Ishikawa (cell line): ENCODE results near the gene SMYD3.

Experiments used
- CEBPB ChIP-seq: IDR thresholded peaks from 2 replicates; pipeline ENCODE4 v1.6.1; 2012
- CREB1 ChIP-seq: IDR thresholded peaks from 2 replicates; pipeline ENCODE4 v1.6.1; 2012; ENCODE audit warnings: low read depth
- EGR1 ChIP-seq: IDR thresholded peaks from 2 replicates; pipeline ENCODE4 v1.6.1; 2012
- EP300 ChIP-seq: IDR thresholded peaks from 2 replicates; pipeline ENCODE4 v1.6.1; 2012; ENCODE audit warnings: borderline replicate concordance
- FOXM1 ChIP-seq: IDR thresholded peaks from 2 replicates; pipeline ENCODE4 v1.6.1; 2012; ENCODE audit warnings: low read depth, borderline replicate concordance
- MAX ChIP-seq: IDR thresholded peaks from 2 replicates; pipeline ENCODE4 v1.6.1; 2012
- NFIC ChIP-seq: IDR thresholded peaks from 2 replicates; pipeline ENCODE4 v1.6.1; 2012
- RAD21 ChIP-seq: IDR thresholded peaks from 2 replicates; pipeline ENCODE4 v1.6.1; 2012; ENCODE audit warnings: low read depth
- REST ChIP-seq: IDR thresholded peaks from 2 replicates; pipeline ENCODE4 v1.6.1; 2012; ENCODE audit warnings: low read depth, mild to moderate bottlenecking
- TAF1 ChIP-seq: IDR thresholded peaks from 2 replicates; pipeline ENCODE4 v1.6.1; 2012; ENCODE audit warnings: low read depth, mild to moderate bottlenecking
- TCF12 ChIP-seq: IDR thresholded peaks from 2 replicates; pipeline ENCODE4 v1.6.1; 2012; ENCODE audit warnings: low read depth
- TEAD4 ChIP-seq: IDR thresholded peaks from 2 replicates; pipeline ENCODE4 v1.6.1; 2012
- USF1 ChIP-seq: IDR thresholded peaks from 2 replicates; pipeline ENCODE4 v1.6.1; 2012
- YY1 ChIP-seq: IDR thresholded peaks from 2 replicates; pipeline ENCODE4 v1.6.1; 2012; ENCODE audit warnings: low read depth
- ZBTB7A ChIP-seq: IDR thresholded peaks from 2 replicates; pipeline ENCODE4 v1.6.1; 2012; ENCODE audit warnings: low read depth

The SMYD3 gene

GRCh38 chr1:246281639-246282038, 225.4 kb downstream of the SMYD3 start:
- no peak for TF ChIP-seq ZBTB7A
- TF ChIP-seq YY1, result no peak
- no peak for TF ChIP-seq NFIC

DNA sequence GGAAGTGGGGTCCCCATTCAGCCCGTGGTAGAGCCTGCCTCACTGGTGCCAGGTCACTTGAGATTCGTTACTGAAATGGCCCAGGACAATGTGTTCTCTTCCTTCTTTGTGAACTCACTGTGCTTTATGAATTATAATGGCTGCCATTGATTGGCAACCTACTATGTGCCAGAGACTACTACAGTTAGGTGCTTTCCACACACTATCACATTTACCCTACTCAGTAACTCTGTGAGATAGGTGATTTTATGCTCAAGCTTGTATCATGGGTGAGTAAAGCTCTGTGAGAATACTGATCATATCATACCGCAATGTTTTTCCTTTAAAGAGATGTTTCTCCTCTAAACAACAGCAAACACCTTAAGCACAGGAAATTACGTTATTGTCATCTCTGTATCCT, 225.9 kb downstream of the SMYD3 start:
- TF ChIP-seq FOXM1, result no peak
- no peak for TF ChIP-seq ZBTB7A
- no peak for TF ChIP-seq EGR1
- TF ChIP-seq EP300, result no peak

DNA sequence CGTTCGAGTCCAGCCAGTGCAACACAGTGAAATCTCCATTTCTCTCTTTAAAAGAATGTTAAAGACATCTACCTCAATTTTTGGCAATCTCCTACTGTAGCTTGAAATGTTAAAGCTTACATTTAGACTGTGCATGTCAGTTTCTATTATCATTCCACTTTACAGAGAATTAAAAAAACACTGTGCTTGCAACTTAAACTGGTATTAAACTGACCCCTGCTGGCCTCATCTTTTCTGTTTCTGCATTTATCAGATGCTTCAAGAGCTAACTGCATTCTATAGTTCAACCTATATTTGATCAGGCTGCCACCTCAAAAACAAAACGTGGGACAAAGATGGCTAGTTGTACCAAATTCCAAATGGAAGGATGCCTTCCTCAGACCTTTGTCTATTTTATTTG, 226.5 kb downstream of the SMYD3 start:
- TF ChIP-seq REST (no peak), RAD21 (peak; percentile 50)

DNA sequence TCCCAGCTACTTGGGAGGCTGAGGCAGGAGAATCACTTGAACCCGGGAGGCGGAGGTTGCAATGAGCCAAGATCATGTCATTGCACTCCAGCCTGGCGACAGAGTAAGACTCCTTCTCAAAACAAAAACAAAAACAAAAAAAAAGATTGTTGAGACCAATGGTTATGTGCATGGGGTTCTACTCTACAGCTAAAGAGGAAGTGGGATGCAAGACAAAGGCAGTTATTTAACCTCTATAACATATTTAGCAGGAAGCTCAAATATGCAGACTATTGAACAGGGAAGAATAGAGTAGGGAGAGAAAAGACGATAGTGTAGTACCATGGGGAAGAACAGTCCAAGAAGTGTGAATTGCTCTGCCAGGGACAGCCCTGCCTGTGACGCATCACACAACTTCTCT, 227.7 kb downstream of the SMYD3 start:
- TF ChIP-seq EP300, result no peak
- no peak for TF ChIP-seq TAF1
- no peak for TF ChIP-seq TCF12
- TF ChIP-seq FOXM1, result no peak
- TF ChIP-seq CREB1, result no peak
- no peak for TF ChIP-seq TEAD4

DNA sequence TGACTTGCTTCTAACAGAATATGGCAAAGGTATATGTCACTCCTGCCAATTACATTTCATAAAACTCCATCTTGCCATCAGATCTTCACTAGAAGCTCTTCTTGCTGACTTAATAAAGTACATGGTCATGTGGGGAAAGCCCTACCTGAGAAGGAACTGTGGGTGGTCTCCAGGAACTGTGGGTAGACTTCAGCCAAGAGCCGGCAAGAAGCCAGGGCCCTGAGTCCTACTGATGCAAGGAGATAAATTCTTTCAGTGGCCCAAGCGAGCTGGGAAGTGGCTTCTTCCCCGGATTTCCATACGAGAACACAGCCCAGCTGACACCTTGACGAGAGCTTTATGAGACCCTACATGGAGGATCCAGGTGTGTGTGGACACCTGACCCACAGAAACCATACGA, 228.7 kb downstream of the SMYD3 start:
- TF ChIP-seq EGR1, result no peak
- TF ChIP-seq TEAD4, result no peak
- TF ChIP-seq NFIC, result no peak
- TF ChIP-seq RAD21, result no peak
- TF ChIP-seq MAX, result no peak
- no peak for TF ChIP-seq CEBPB
- TF ChIP-seq CREB1, result no peak
- TF ChIP-seq YY1, result no peak
- no peak for TF ChIP-seq USF1
- no peak for TF ChIP-seq TCF12
- TF ChIP-seq TAF1, result no peak
- no peak for TF ChIP-seq FOXM1
- TF ChIP-seq ZBTB7A, result no peak
- TF ChIP-seq EP300, result no peak
- no peak for TF ChIP-seq REST

DNA sequence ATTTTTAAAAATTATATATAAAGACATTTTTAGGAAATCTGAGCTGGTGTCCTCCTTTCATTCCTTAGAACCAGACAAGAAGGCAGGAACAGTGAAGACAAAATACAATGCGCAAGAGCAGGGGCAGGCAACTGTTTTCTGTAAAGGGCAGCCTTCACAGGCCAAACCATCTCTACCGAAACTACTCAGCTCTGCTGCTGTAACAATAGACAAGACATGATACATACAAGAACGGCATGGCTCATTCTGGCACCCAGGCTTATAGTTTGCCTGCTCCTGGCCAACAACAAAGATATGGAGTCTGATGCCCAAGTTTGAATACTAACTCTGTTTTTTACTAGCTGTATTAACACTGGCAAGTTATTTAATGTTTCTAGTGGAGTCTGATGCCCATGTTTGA, 232.0 kb downstream of the SMYD3 start:
- no peak for TF ChIP-seq RAD21
- TF ChIP-seq MAX, result no peak
- TF ChIP-seq TEAD4, result no peak
- no peak for TF ChIP-seq ZBTB7A
- TF ChIP-seq EGR1, result no peak
- no peak for TF ChIP-seq EP300
- TF ChIP-seq YY1, result no peak
- no peak for TF ChIP-seq REST
- no peak for TF ChIP-seq CEBPB
- TF ChIP-seq FOXM1, result no peak
- TF ChIP-seq USF1, result no peak
- TF ChIP-seq TCF12, result no peak
- no peak for TF ChIP-seq NFIC
- TF ChIP-seq CREB1, result no peak
